ENCODE data around the gene ANO8. TPM values are rescaled to one million over a fixed set of nuclear protein-coding genes. Genes with fewer than 3 reads are reported as not detected.

ANO8 gene
- total and polyA plus RNA-seq, 2 donors (not counting 3 experiments of a cell fraction or from before 2014, with no cell fraction given), result 3.5 to 6.8 TPM

GRCh38 chr19:17281391-17282304 lies 53.0 kb downstream of the ANO8 start, which contains the start of gene ANKLE1:
TSS of gene ANKLE1 (plus strand) at chr19:17281901. CDS start at chr19:17281921, 20 bp downstream.
- TF ChIP-seq EZH2 (IDR thresholded peaks at IDR 0.05; ENCODE audit: borderline replicate concordance, low read depth, low read length, severe bottlenecking) (no peak), FOS (IDR thresholded peaks at IDR 0.05; ENCODE audit: borderline replicate concordance, insufficient read depth, low read length) (no peak), POLR2AphosphoS5 (IDR thresholded peaks at IDR 0.05; ENCODE audit: insufficient read depth, low read depth, low read length) (peak; percentile 27)
- DNase-seq (ENCODE audit: low read depth, low spot score) (no peak), FAIRE-seq (peak; percentile 40)
- Histone ChIP-seq H3K9ac (replicated peaks; ENCODE audit: extremely low read depth, insufficient read depth, low read length) (peak within 1 kb of the TSS; percentile 10), H2AFZ (ENCODE audit: low read depth, low read length) (peak within 1 kb of the TSS; percentile 90), H3K4me1 (ENCODE audit: control insufficient read depth, extremely low read depth, insufficient read depth, low read length) (peaks cover 10% of the 10 kb centered on the region), H3K79me2 (ENCODE audit: control insufficient read depth, insufficient read depth, low read length) (no peaks in the 10 kb centered on the region), H3K36me3 (ENCODE audit: control insufficient read depth in 2 of 2, extremely low read depth in 1 of 2, insufficient read depth in 2 of 2, low read length in 2 of 2) (peaks cover 0 to 6% of the 10 kb centered on the region in 2 experiments), H4K20me1 (replicated peaks; ENCODE audit: control insufficient read depth, extremely low read depth, insufficient read depth, low read length) (no peaks in the 10 kb centered on the region), H3K9me1 (replicated peaks; ENCODE audit: control insufficient read depth, extremely low read depth, insufficient read depth, low read length) (no peaks in the 10 kb centered on the region), H3K9me3 (replicated peaks; ENCODE audit: control insufficient read depth, insufficient read depth, low read length) (no peaks in the 10 kb centered on the region), H3K4me3 (replicated peaks in 1 of 3; ENCODE audit: insufficient read depth in 1 of 3, low read depth in 1 of 3, low read length in 3 of 3) (peak within 1 kb of the TSS; percentile 10 to 32 (median 29)), H3K27ac (ENCODE audit: insufficient read depth, low read depth, low read length) (no peak within 1 kb of the TSS), H3K27me3 (ENCODE audit: control insufficient read depth in 2 of 2, insufficient read depth in 2 of 2, low read length in 2 of 2) (no peaks in the 10 kb centered on the region), H3K4me2 (ENCODE audit: insufficient read depth, low read length) (peak within 1 kb of the TSS; percentile 39)
- CTCF ChIA-PET, result interaction anchor here (0.6 to 3.6 kb wide), 19 partner anchors 9 to 393 kb away, joined by 3 to 27 read pairs (median 5); partner anchors contain the start of genes BABAM1, DDA1, USE1 and USHBP1
- POLR2A ChIA-PET, result interaction anchor here (0.6 to 1.4 kb wide), 3 partner anchors 12 to 46 kb away, joined by 3 to 4 read pairs (median 3); partner anchors contain the start of gene BABAM1
- dilution Hi-C loops (cut with MboI; ENCODE audit: extremely low pct_ligation_motif_present, low sequenced_read_pairs) (no loop called here), intact Hi-C loops (cut with micrococcal nuclease) (loop anchor here (1.0 to 5.0 kb wide), 5 partner anchors 14 to 509 kb away; partner anchors contain the start of gene BABAM1)
- BruUV-seq (replicated peaks), result no TSS peak

GRCh38 chr19:17279436-17279835 lies 55.2 kb downstream of the ANO8 start:
- Histone ChIP-seq H4K20me1 (replicated peaks; ENCODE audit: control insufficient read depth, extremely low read depth, insufficient read depth, low read length) (no peaks in the 10 kb centered on the region), H3K9ac (replicated peaks; ENCODE audit: extremely low read depth, insufficient read depth, low read length) (no peak overlapping the region), H3K4me3 (replicated peaks in 1 of 3; ENCODE audit: insufficient read depth in 1 of 3, low read depth in 1 of 3, low read length in 3 of 3) (no peak overlapping the region), H3K9me1 (replicated peaks; ENCODE audit: control insufficient read depth, extremely low read depth, insufficient read depth, low read length) (no peaks in the 10 kb centered on the region), H3K9me3 (replicated peaks; ENCODE audit: control insufficient read depth, insufficient read depth, low read length) (no peaks in the 10 kb centered on the region), H3K4me2 (ENCODE audit: insufficient read depth, low read length) (no peak overlapping the region), H3K4me1 (ENCODE audit: control insufficient read depth, extremely low read depth, insufficient read depth, low read length) (peaks cover 10% of the 10 kb centered on the region), H3K27ac (ENCODE audit: insufficient read depth, low read depth, low read length) (no peak overlapping the region), H3K36me3 (ENCODE audit: control insufficient read depth in 2 of 2, extremely low read depth in 1 of 2, insufficient read depth in 2 of 2, low read length in 2 of 2) (peaks cover 0 to 16% of the 10 kb centered on the region in 2 experiments), H3K27me3 (ENCODE audit: control insufficient read depth in 2 of 2, insufficient read depth in 2 of 2, low read length in 2 of 2) (no peaks in the 10 kb centered on the region), H2AFZ (ENCODE audit: low read depth, low read length) (no peak overlapping the region), H3K79me2 (ENCODE audit: control insufficient read depth, insufficient read depth, low read length) (no peaks in the 10 kb centered on the region)
- ChIA-PET POLR2A (no interaction called here), CTCF (interaction anchor here (0.6 to 1.1 kb wide), 3 partner anchors 18 to 20 kb away, joined by 3 to 5 read pairs (median 3); no protein-coding TSS in a partner anchor)
- BruUV-seq (replicated peaks), result no TSS peak
- DNase-seq (ENCODE audit: low read depth, low spot score) (no peak), FAIRE-seq (no peak)
- TF ChIP-seq EZH2 (IDR thresholded peaks at IDR 0.05; ENCODE audit: borderline replicate concordance, low read depth, low read length, severe bottlenecking) (no peak), FOS (IDR thresholded peaks at IDR 0.05; ENCODE audit: borderline replicate concordance, insufficient read depth, low read length) (no peak), CTCF (IDR thresholded peaks at IDR 0.05; ENCODE audit: extremely low read depth in 1 of 2, insufficient read depth in 1 of 2, low read depth in 1 of 2, low read length in 2 of 2) (no peak), MAX (IDR thresholded peaks at IDR 0.05; ENCODE audit: insufficient read depth, insufficient read length) (no peak), MYC (IDR thresholded peaks at IDR 0.05; ENCODE audit: low read depth, low read length) (no peak), GATA2 (IDR thresholded peaks at IDR 0.05; ENCODE audit: insufficient read depth, insufficient read length, low read depth, low read length) (no peak), POLR2A (IDR thresholded peaks at IDR 0.05; ENCODE audit: low read depth, low read length) (no peak)
- dilution Hi-C loops (cut with MboI; ENCODE audit: extremely low pct_ligation_motif_present, low sequenced_read_pairs), result no loop called here
- intact Hi-C loops (cut with micrococcal nuclease), result no loop called here

Data from endothelial cell of umbilical vein (primary cell).